IPS-18c (cell line): ENCODE results near the gene ZBTB45.
"Not testable (repeated sequence)": the region's sequence is repeated elsewhere in the genome, so short reads cannot be mapped to it uniquely, and the experiment has no call there.

ENCODE experiments used
- H3K4me3 ChIP-seq: 2 replicates; pipeline ENCODE4 v1.7.0; 2013; ENCODE audit warnings: low read depth, mild to moderate bottlenecking, low read length, moderate library complexity; ENCODE audit not compliant: insufficient read depth
- H3K9me3 ChIP-seq: one replicate; pipeline ENCODE4 v1.6.1; 2013; ENCODE audit warnings: mild to moderate bottlenecking, low read length, moderate library complexity; ENCODE audit not compliant: control insufficient read depth, insufficient read depth

ZBTB45 gene

DNA sequence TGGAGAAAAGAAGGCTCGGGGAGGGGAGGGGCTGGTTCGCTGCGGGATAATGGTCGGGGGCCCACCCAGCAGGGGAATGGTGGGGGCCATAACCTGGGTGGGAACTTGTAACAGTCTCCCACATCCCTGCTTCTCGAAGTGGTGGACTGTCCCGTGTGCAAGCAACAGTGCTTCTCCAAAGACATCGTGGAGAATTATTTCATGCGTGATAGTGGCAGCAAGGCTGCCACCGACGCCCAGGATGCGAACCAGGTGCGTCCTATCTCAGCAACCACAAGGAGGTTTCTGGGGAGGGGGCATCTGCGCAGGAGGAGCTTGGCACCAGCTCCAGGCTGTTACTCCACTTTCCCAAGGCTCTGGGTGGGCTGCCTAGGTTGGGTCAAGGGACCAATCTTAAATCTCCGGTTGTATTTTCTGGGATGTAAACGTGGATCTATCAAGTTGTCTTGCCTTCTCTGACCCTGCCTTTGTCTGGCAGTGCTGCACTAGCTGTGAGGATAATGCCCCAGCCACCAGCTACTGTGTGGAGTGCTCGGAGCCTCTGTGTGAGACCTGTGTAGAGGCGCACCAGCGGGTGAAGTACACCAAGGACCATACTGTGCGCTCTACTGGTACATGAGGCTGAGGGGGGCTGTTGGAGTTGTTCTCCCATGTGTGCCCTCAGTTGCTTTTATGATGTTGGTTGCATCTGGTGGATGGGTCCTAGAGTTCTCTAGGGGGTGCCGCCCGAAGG lies 25.8 kb upstream of the ZBTB45 start:
- H3K9me3 ChIP-seq, result no peaks in the 10 kb centered on the region
- peak overlapping the region; percentile 70 for H3K4me3 ChIP-seq

DNA sequence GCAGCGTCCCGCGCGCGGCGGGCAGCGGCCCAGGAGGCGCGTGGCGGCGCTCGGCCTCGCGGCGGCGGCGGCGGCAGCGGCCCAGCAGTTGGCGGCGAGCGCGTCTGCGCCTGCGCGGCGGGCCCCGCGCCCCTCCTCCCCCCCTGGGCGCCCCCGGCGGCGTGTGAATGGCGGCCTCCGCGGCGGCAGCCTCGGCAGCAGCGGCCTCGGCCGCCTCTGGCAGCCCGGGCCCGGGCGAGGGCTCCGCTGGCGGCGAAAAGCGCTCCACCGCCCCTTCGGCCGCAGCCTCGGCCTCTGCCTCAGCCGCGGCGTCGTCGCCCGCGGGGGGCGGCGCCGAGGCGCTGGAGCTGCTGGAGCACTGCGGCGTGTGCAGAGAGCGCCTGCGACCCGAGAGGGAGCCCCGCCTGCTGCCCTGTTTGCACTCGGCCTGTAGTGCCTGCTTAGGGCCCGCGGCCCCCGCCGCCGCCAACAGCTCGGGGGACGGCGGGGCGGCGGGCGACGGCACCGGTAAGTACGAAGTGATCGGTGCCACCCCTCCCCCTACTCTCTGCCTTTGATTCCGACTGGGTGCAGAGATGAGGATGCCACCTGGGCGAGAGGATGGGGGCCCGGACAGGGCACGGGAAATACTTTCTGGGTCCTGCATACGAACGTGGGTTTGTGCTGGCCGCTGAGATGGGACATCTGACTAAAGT lies 25.1 kb upstream of the ZBTB45 start:
- H3K4me3 ChIP-seq, result peak overlapping the region; percentile 70
- no peaks in the 10 kb centered on the region for H3K9me3 ChIP-seq

DNA sequence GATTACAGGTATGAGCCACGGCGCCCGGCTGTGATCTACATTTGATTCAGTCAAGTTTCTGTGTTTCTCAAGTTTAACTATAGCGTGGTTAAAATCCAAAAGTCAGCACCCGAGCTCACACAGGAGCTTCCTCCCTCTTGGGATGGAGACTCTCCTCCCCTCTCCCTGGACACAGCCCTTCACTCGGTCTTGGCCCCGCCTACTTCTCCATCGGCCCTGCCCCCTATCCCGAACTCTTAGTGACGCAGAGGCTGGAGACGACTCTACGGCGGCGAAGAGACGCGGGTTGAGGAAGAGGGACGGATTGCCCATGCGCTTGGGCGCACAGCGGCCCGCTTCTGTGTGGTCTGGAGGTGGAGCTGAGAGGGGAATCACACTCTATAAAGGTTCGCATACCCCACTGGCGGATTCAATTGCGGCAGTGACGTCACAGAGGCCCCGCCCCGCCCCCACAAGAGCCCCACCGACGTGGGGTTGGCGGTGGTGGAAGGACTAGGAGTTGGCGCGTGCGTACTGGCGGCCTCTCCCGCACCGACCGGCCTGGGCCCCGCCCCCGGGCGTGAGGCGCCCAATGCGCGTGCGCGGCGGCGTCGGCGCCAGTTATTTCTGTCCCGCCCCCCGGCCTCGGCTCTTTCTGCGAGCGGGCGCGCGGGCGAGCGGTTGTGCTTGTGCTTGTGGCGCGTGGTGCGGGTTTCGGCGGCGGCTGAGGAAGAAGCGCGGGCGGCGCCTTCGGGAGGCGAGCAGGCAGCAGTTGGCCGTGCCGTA lies 24.4 kb upstream of the ZBTB45 start, which contains the start of gene TRIM28:
Gene TRIM28, plus strand, starts transcription at position 239 of the 765 bp plus-strand sequence. CDS start 694 bp downstream, outside the sequence.
- no peaks in the 10 kb centered on the region for H3K9me3 ChIP-seq
- H3K4me3 ChIP-seq, result peak within 1 kb of the TSS; percentile 70

DNA sequence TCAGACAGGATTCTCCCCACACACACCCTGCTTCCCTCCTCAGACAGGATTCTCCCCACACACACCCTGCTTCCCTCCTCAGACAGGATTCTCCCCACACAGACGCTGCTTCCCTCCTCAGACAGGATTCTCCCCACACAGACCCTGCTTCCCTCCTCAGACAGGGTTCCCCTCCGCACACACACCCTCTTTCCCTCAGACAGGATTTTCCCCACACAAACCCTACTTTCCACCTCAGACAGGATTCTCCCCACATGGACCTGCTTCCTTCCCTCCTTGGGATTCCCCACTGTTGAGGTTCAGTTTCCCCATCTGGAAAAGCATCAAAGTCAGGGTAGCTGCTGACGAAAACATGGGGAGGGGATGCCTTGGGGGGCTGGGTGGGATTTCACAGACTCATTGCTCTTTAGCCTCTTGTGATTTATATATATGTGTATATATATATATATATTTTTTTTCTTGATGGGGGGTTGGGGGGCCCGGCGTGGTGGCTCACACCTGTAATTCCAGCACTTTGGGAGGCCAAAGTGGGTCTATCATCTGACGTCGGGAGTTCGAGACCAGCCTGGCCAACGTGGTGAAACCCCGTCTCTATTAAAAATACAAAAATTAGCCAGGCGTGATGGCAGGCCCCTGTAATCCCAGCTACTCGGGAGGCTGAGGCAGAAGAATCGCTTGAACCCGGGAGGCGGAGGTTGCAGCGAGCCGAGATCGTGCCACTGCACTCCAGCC lies 23.2 kb upstream of the ZBTB45 start:
- not testable (repeated sequence) for H3K4me3 ChIP-seq, H3K9me3 ChIP-seq

DNA sequence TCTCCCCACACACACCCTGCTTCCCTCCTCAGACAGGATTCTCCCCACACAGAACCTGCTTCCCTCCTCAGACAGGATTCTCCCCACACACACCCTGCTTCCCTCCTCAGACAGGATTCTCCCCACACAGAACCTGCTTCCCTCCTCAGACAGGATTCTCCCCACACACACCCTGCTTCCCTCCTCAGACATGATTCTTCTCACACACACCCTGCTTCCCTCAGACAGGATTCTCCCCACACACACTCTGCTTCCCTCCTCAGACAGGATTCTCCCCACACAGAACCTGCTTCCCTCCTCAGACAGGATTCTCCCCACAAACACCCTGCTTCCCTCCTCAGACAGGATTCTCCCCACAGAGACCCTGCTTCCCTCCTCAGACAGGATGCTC lies 19.6 kb upstream of the ZBTB45 start:
- not testable (repeated sequence) for H3K4me3 ChIP-seq, H3K9me3 ChIP-seq

DNA sequence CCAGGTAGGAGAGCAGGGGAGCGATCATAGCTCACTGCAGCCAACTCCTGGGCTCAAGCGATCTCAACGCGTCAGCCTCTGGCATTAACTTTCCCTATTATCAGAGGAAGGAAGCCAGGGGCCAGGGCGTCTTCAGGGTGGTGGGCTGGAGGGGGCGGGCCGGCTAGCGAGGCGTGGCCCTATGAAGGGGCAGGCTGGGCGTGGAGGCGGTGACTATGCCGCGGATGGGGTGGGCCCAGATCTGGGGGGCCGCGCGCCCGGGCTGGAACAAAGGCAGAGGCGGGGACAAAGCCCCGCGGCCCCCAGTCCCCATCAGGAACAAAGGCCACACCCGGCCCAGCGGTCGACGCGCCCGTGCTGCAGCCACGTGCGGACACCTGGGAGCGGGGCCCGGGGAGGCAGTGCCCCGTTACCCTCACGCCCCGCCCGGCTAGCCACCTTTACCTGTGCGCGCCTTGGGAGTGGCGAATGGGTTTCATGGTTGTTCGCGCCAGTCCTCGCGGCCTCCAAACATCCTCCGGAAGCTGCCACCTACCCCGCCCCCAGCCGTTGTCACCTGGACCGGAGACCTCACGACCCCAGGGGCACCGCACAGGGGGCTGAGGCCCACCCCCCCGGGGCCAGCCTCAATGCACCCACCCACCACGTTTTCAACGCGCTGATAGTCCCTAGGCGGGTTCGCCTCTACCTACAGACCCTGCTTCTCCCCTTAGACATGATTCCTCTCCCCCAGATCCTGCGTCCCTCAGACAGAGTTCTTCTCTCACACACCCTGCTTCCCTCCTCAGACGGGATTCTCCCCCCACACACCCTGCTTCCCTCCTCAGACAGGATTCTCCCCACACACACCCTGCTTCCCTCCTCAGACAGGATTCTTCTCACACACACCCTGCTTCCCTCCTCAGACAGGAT lies 18.9 kb upstream of the ZBTB45 start:
- Histone ChIP-seq H3K9me3 (no peaks in the 10 kb centered on the region), H3K4me3 (peak overlapping the region; percentile 38; the same call in 1 of the 2 replicates)

DNA sequence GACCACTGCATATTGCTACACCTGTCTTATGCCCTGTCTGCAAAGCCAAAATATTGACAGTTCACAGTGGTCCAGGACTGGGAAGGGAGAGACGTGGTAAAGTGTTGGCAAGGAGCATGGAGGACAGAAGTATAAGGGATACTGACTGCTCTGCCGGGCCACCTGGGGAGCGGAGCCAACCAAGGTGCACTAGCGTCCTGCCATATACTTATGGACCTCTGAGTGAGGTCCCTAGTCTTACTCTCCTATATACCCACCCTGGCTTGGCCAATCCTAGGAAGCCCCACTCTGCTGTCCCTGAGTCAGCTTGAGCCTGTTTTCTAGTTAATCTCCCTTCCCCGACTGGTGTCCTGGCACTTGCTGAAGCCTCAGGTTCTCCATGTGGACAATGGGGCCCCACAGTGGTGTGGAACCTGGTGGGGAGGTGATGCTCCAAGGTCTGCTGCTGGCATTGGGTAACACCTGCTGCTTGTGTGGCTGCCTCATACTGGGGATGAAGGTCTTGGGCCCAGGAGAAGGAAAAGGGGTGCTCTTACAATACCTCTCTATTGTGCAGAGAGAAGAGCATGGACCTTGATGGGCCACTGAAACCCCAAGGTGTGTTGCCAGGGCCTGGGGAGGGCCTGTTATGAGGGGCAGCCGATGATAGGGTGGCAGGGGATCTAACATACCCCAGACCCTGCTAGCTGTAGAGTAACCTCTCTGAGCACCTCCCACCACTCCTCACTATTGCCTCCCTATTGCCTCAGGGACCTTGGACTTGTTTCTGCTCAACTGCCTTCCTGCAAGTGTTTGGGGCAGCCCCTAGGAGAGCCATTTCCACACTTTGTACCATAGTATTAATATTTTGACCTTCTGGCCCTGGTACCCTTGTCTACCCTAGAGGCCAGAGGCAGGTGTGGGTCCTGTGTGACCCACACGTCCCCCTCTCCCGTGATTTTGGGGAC lies 17.5 kb upstream of the ZBTB45 start:
- no peak overlapping the region for H3K4me3 ChIP-seq
- H3K9me3 ChIP-seq, result no peaks in the 10 kb centered on the region

DNA sequence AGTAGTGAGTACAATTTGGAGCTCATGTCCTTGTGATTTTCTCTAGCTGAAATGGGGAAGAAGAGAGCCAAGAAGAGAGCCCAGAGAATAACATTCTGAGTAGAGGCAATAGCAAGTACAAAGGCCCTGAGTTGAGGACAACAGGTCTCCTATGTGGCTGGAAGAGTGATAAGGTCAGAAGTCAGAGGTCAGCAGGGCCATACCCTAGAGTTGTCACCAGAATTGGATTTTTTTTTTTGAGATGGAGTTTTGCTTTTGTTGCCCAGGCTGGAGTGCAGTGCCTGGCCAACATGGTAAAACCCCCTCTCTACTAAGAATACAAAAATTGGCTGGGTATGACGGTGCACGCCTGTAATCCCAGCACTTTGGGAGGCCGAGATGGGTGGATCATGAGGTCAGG lies 16.2 kb upstream of the ZBTB45 start:
- Histone ChIP-seq H3K9me3 (no peaks in the 10 kb centered on the region), H3K4me3 (no peak overlapping the region)

DNA sequence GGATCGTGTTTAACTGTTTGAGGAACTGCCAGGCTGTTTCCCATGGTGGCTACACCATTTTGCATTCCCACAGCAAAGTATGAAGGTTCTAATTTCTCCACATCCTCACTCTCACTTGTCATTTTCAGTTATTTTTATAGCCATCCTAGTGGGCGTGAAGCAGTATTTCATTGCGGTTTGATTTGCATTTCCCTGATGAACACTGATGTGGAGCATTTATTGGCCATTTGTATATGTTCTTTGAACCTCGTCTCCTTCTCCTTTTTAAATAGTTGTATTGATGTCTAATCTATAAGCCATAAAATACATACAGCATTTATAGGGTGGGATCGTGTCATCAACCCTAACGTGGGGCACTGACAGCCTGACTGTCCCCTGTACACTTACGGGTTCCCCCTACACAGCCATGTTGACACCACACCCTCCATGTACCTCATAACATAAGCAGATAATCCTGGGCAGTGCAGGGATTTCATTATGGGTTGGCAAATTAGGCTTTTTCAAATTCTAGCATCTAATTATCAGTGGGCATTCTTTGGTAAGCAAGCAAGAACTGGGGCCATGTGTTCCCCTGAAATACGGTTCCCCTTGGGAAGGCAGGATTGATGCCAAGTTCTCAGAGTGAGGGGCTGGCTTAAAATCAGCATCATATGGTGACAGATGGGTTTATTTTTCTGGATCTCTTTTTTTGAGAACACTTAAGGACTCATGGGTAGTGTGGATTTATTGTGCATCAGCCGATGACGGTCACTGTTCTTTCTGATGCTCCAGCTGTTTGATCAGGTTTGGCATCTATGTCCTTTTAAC lies 11.6 kb upstream of the ZBTB45 start:
- Histone ChIP-seq H3K9me3 (no peaks in the 10 kb centered on the region), H3K4me3 (no peak overlapping the region)

DNA sequence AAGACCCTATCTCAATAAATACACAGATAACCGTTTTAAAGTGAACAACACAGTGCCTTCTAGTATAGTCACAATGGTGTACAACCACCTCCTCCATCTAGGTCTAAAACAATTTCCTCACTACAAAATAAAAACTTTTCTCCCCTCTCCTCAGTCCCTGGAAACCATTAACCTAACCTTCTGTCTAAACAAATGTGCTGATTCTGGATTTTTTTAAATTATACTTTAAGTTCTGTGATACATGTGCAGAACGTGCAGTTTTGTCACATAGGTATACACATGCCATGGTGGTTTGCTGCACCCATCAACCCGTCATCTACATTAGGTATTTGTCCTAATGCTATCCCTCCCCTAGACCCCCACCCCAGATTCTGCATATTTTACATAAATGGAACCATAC lies 9.8 kb upstream of the ZBTB45 start:
- H3K9me3 ChIP-seq, result no peaks in the 10 kb centered on the region
- H3K4me3 ChIP-seq, result no peak overlapping the region

DNA sequence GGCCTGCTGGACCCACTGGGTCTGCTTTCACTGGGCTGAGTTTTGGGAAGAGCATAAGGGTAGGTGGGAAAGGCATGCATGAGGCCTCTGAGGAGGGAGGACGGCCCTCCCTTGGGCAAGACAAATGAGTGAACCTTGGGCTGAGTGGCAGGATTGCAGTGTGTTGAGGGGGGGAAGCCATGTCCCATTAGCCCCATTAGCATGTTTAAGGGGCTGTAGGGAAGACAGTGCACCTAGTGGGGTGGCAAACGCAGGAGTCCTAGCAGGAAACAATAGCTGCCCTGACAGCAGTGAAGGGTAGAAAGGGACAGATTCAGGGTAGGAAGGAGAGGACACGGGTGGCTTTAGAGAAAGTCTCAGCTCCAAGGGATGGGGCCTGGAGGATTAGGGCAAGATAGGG lies 3.1 kb upstream of the ZBTB45 start:
- H3K4me3 ChIP-seq, result no peak overlapping the region

DNA sequence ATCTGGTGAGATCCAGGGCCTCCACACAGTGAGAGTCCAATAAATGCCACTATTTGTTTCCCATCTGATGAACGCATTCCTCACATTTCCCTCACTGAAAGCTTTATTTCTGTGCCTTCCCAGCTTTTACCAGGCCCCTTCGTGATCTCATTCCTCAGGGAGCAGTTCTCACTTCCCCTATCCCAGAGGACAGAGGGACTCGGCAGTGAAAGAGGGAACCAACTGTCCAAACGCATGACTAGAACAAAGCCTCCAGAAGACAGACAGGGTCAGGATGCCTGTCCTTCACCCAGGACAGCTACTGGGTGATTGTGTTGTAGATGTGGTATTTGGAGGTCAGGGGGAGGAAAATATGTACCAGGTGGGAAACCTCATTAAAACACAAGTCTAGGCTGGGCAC lies 2.0 kb upstream of the ZBTB45 start:
- no peak overlapping the region for H3K4me3 ChIP-seq
- H3K9me3 ChIP-seq, result peaks cover 3% of the 10 kb centered on the region

More for the DNA sequence above, 3.1 kb upstream of the ZBTB45 start:
- peaks cover 3% of the 10 kb centered on the region for H3K9me3 ChIP-seq

DNA sequence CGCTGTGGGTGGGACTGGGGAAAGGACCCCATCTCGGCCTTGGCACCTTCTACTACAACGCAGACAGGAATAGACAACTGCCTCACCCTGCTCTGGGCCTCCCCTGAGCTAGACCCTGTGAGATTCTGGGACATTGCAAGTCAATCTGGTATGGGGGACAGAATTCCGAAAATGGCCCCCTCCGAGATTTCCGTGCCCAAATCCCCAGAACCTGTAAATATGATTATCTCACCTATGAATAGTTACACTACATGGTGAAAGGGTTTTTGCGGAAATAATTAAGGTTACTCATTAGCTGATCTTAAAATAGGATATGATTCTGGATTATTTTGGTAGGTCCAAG lies 618 bp upstream of the ZBTB45 start:
- Histone ChIP-seq H3K4me3 (peak overlapping the region; percentile 95), H3K9me3 (peaks cover 3% of the 10 kb centered on the region)

DNA sequence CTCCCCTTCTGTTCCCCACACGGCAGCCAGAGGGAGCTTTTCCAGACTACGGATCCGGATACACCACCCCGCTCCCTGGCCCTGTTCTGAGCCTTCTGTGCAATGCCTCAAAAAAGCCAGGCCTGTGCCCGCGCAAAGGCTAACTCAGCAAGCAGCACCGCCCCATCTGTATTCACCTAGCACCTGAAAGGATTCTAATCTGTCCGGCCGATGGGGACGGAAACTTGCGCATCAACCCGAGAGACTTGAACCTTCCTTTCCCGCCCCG lies 589 bp downstream of the ZBTB45 start:
- Histone ChIP-seq H3K4me3 (peak overlapping the region; percentile 95), H3K9me3 (peaks cover 3% of the 10 kb centered on the region)
